K562 (cell line): ENCODE data around the gene FAM171A1. TPM values are rescaled to one million over a fixed set of nuclear protein-coding genes. Genes with fewer than 3 reads are reported as not detected.

Experiments
- FOXA1 ChIP-seq: fragments of 450-650 bp; IDR thresholded peaks from 2 replicates; pipeline ENCODE4 v1.6.1; 2016; ENCODE audit warnings: mild to moderate bottlenecking, borderline replicate concordance
- HDAC2 ChIP-seq: fragments of 450-650 bp; IDR thresholded peaks from 2 replicates; pipeline ENCODE4 v1.6.1; 2016; ENCODE audit warnings: mild to moderate bottlenecking
- HNRNPLL ChIP-seq: fragments of 200-400 bp; formaldehyde crosslinking; IDR thresholded peaks from 2 replicates; pipeline ENCODE4 v1.6.1; 2017; ENCODE audit warnings: low read length, low read depth, mild to moderate bottlenecking; ENCODE audit not compliant: poor library complexity, severe bottlenecking
- NCOA4 ChIP-seq: fragments of 450-650 bp; IDR thresholded peaks from 2 replicates; pipeline ENCODE4 v1.6.1; 2018; ENCODE audit warnings: mild to moderate bottlenecking; ENCODE audit not compliant: partially characterized antibody
- U2AF1 ChIP-seq: fragments of 200-400 bp; formaldehyde crosslinking; optimal IDR thresholded peaks from 2 replicates; pipeline ENCODE3; 2017; ENCODE audit warnings: mild to moderate bottlenecking, low read depth, low read length, moderate library complexity
- polyA plus RNA-seq, 8 experiments: library from polyadenylated mRNA; depleted of rRNA in 4 of 8; stranded (reverse) in 5 of 8; unstranded in 3 of 8; fragments of >200 nt; fragmentation: Nextera tagmentation in 2 of 8; fragmentation: Illumina TruSeq in 1 of 8; extraction: Ambion mirVana in 2 of 8; extraction: Trizol in 1 of 8; gene quantifications; 2 replicates each; pipeline versions ENCODE4 v1.2.1 to v1.2.3, GENCODE V29; 2011 to 2014; ENCODE audit warnings: inconsistent platforms in 1 of 8, missing spikeins in 1 of 8
- total RNA-seq, 7 experiments: library from RNA; depleted of rRNA in 6 of 7; stranded (reverse); fragments of >200 nt in 6 of 7; fragmentation: Illumina TruSeq in 2 of 7; extraction: Trizol in 2 of 7; gene quantifications; 2 replicates each; pipeline versions ENCODE4 v1.2.1 to v1.2.3, GENCODE V29; 2011 to 2021; ENCODE audit warnings: low replicate concordance in 1 of 7
- TF ChIP-seq, protein P1 (sequence below): fragments of 450-650 bp; IDR thresholded peaks from 2 replicates; pipeline ENCODE4 v1.6.1; 2016; ENCODE audit warnings: mild to moderate bottlenecking, moderate library complexity
- TF ChIP-seq, protein P2 (sequence below): sonication (generic); formaldehyde crosslinking; IDR thresholded peaks from 2 replicates; pipeline ENCODE4 v1.4.0; 2020; ENCODE audit warnings: mild to moderate bottlenecking, missing genetic modification reagents
- TF ChIP-seq, protein P3 (sequence below), 2 experiments: fragments of 450-650 bp; IDR thresholded peaks; 2 replicates each; pipeline ENCODE4 v1.6.1; 2018; ENCODE audit warnings: mild to moderate bottlenecking in 2 of 2, low read depth in 1 of 2; ENCODE audit not compliant: partially characterized antibody in 2 of 2

The FAM171A1 gene
- total and polyA plus RNA-seq, 9 of the 15 experiments (the other 6 are each of a cell fraction or from before 2014, with no cell fraction given) = 0.51 to 8.2 (median 4.8) TPM

DNA sequence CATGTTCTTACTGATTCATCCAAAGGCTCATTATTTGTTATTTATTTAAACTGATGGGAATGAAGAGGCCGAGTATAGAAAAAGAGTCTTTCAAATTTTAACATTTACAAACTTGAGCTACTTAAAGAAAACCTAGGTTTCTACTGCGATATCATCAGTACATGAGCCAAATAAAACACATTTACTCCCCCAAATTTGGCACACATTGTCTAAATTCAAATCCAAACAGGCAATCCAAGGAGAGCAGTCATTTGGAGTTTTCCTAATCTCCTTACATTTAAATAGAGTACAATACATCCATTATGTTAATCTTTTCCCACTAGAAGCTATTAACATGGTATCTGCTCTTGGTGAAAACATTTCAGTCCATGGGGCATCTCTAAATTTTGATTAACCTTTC, 204.8 kb downstream of the FAM171A1 start (continued):
- TF ChIP-seq, protein P1, sequence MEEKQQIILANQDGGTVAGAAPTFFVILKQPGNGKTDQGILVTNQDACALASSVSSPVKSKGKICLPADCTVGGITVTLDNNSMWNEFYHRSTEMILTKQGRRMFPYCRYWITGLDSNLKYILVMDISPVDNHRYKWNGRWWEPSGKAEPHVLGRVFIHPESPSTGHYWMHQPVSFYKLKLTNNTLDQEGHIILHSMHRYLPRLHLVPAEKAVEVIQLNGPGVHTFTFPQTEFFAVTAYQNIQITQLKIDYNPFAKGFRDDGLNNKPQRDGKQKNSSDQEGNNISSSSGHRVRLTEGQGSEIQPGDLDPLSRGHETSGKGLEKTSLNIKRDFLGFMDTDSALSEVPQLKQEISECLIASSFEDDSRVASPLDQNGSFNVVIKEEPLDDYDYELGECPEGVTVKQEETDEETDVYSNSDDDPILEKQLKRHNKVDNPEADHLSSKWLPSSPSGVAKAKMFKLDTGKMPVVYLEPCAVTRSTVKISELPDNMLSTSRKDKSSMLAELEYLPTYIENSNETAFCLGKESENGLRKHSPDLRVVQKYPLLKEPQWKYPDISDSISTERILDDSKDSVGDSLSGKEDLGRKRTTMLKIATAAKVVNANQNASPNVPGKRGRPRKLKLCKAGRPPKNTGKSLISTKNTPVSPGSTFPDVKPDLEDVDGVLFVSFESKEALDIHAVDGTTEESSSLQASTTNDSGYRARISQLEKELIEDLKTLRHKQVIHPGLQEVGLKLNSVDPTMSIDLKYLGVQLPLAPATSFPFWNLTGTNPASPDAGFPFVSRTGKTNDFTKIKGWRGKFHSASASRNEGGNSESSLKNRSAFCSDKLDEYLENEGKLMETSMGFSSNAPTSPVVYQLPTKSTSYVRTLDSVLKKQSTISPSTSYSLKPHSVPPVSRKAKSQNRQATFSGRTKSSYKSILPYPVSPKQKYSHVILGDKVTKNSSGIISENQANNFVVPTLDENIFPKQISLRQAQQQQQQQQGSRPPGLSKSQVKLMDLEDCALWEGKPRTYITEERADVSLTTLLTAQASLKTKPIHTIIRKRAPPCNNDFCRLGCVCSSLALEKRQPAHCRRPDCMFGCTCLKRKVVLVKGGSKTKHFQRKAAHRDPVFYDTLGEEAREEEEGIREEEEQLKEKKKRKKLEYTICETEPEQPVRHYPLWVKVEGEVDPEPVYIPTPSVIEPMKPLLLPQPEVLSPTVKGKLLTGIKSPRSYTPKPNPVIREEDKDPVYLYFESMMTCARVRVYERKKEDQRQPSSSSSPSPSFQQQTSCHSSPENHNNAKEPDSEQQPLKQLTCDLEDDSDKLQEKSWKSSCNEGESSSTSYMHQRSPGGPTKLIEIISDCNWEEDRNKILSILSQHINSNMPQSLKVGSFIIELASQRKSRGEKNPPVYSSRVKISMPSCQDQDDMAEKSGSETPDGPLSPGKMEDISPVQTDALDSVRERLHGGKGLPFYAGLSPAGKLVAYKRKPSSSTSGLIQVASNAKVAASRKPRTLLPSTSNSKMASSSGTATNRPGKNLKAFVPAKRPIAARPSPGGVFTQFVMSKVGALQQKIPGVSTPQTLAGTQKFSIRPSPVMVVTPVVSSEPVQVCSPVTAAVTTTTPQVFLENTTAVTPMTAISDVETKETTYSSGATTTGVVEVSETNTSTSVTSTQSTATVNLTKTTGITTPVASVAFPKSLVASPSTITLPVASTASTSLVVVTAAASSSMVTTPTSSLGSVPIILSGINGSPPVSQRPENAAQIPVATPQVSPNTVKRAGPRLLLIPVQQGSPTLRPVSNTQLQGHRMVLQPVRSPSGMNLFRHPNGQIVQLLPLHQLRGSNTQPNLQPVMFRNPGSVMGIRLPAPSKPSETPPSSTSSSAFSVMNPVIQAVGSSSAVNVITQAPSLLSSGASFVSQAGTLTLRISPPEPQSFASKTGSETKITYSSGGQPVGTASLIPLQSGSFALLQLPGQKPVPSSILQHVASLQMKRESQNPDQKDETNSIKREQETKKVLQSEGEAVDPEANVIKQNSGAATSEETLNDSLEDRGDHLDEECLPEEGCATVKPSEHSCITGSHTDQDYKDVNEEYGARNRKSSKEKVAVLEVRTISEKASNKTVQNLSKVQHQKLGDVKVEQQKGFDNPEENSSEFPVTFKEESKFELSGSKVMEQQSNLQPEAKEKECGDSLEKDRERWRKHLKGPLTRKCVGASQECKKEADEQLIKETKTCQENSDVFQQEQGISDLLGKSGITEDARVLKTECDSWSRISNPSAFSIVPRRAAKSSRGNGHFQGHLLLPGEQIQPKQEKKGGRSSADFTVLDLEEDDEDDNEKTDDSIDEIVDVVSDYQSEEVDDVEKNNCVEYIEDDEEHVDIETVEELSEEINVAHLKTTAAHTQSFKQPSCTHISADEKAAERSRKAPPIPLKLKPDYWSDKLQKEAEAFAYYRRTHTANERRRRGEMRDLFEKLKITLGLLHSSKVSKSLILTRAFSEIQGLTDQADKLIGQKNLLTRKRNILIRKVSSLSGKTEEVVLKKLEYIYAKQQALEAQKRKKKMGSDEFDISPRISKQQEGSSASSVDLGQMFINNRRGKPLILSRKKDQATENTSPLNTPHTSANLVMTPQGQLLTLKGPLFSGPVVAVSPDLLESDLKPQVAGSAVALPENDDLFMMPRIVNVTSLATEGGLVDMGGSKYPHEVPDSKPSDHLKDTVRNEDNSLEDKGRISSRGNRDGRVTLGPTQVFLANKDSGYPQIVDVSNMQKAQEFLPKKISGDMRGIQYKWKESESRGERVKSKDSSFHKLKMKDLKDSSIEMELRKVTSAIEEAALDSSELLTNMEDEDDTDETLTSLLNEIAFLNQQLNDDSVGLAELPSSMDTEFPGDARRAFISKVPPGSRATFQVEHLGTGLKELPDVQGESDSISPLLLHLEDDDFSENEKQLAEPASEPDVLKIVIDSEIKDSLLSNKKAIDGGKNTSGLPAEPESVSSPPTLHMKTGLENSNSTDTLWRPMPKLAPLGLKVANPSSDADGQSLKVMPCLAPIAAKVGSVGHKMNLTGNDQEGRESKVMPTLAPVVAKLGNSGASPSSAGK = no peak
- TF ChIP-seq NCOA4 (no peak), FOXA1 (no peak), U2AF1 (no peak), HNRNPLL (no peak), HDAC2 (no peak)
- TF ChIP-seq, protein P2, sequence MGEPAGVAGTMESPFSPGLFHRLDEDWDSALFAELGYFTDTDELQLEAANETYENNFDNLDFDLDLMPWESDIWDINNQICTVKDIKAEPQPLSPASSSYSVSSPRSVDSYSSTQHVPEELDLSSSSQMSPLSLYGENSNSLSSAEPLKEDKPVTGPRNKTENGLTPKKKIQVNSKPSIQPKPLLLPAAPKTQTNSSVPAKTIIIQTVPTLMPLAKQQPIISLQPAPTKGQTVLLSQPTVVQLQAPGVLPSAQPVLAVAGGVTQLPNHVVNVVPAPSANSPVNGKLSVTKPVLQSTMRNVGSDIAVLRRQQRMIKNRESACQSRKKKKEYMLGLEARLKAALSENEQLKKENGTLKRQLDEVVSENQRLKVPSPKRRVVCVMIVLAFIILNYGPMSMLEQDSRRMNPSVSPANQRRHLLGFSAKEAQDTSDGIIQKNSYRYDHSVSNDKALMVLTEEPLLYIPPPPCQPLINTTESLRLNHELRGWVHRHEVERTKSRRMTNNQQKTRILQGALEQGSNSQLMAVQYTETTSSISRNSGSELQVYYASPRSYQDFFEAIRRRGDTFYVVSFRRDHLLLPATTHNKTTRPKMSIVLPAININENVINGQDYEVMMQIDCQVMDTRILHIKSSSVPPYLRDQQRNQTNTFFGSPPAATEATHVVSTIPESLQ (CRISPR knock-in tag) = no peak
- TF ChIP-seq, protein P3, sequence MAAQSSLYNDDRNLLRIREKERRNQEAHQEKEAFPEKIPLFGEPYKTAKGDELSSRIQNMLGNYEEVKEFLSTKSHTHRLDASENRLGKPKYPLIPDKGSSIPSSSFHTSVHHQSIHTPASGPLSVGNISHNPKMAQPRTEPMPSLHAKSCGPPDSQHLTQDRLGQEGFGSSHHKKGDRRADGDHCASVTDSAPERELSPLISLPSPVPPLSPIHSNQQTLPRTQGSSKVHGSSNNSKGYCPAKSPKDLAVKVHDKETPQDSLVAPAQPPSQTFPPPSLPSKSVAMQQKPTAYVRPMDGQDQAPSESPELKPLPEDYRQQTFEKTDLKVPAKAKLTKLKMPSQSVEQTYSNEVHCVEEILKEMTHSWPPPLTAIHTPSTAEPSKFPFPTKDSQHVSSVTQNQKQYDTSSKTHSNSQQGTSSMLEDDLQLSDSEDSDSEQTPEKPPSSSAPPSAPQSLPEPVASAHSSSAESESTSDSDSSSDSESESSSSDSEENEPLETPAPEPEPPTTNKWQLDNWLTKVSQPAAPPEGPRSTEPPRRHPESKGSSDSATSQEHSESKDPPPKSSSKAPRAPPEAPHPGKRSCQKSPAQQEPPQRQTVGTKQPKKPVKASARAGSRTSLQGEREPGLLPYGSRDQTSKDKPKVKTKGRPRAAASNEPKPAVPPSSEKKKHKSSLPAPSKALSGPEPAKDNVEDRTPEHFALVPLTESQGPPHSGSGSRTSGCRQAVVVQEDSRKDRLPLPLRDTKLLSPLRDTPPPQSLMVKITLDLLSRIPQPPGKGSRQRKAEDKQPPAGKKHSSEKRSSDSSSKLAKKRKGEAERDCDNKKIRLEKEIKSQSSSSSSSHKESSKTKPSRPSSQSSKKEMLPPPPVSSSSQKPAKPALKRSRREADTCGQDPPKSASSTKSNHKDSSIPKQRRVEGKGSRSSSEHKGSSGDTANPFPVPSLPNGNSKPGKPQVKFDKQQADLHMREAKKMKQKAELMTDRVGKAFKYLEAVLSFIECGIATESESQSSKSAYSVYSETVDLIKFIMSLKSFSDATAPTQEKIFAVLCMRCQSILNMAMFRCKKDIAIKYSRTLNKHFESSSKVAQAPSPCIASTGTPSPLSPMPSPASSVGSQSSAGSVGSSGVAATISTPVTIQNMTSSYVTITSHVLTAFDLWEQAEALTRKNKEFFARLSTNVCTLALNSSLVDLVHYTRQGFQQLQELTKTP (IDR thresholded peaks at IDR 0.05; ENCODE audit: low read depth in 1 of 2, partially characterized antibody in 2 of 2) = no peak
